Hepatic stellate cell (primary cell): ENCODE results near the gene EXOC4.

Experiments used
- DNase-seq: peaks from one replicate; pipeline ENCODE4 v3.0.0; 2011; ENCODE audit warnings: low spot score

EXOC4 gene

DNA sequence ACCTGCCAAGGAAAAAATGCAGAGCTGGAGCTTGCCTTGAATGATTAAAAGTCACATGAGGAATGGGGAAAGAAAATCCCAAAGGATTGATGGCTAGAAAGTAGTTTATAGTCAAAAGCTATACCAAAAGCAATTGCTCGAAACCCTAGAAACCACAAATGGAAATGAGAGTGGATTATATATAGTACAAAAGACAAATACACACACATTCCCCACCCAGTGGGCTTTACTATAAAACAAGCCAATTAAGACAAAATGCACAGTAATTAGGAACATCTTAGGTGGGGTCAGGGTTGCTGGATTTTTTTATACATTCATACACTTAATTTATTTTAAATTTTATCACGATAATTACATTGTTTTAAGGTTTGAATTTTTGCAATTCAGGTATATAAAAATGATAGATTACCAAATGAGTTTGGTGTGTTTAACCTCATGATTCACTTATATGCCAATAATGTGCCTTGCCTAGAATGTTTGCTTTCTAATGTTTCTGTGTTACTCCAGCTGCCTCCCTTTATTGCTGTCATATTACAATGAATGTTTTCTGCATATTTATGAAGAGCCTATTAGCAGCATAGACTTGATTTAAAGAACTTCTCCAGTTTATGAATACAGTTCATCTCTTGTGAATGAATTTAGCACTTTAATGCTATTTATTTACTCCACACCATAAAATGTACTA is 421.3 kb downstream of the EXOC4 start:
- no peak for DNase-seq

DNA sequence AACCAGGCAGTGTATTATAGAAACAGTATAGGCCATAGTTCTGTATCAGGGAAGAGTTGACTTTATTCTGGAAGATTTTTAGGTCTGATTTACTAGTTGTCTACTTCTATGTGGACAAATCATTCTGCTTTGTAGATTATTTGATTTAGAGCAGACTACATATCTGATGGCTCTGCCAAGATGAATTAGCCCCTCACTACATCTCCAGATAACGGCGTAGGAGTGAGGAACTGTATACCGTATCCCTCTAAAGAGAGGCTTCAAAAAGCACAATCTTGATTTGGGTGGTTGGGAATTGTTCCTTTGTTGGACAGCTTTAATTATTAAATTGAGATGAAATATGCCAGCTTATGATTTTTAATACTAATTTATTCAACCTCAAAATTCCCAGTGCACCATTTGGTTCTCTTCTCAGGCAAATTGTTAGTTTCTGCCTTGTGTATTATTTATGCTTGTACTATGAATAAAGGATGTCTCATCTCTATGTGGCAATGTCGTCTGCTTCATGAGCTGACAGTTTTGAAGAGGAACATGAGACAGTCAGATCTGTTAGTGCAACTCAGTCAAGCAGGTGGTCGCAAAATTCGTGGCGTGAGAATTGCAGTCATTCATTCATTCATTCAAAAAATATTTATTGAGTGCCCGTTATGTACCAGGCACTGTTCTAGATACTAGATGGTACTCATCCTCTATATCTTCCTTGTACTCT is 422.8 kb downstream of the EXOC4 start:
- no peak for DNase-seq

DNA sequence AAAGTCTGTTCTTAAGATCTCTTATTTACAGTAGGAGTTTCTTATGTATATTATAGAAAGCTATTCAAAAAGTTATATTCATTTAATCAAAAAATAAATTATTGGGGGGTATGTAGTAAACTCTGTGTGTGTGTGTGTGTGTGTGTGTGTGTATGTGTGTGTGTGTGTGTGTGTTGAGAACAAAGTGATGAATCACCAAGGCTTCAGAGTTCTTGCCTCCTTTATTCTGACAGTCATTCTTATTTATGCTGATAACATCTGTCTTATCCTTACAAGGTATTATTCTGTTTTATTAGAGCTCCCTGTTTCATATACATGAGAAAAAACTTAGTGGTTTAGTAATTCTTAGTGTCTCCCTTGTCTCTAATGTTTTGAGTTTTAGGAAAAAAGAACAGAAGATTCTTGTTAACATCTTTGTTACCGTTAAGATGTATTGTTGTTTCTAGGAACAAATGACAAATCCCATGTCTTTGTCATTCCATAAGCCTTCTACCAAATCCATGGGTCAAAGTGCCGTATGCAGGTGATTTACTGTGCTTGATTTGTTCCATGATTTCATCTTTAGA is 424.0 kb downstream of the EXOC4 start:
- DNase-seq = no peak

DNA sequence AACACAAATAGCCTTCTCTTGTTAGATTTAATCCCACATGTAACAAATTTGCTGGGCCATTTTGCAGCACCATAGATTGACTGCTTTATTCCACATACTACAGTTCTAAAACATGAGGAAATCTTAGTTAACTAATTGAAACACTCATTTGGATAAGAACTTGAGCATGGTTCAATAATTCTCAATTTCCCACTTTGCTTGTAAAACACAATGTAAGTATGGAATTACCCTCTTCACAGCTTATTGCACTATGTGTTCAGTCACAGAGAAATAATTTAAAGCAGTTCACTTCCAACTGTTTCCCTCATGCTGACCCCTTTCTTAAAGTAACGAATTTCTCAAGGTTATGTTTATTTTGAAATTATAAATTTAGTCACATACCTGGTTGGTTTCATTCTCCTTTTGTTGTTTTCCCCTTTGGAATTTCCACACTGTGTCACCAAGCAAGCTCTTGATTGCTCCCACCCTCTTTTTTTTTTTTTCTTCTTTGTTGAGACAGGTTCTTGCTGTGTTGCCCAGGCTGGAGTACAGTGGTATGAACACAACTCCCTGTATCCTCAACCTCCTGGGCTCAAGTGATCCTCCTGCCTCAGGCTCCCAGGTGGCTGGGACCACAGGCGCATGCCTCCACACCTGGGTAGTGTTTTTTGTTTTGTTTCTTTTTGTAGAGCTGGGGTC is 425.4 kb downstream of the EXOC4 start:
- no peak for DNase-seq

DNA sequence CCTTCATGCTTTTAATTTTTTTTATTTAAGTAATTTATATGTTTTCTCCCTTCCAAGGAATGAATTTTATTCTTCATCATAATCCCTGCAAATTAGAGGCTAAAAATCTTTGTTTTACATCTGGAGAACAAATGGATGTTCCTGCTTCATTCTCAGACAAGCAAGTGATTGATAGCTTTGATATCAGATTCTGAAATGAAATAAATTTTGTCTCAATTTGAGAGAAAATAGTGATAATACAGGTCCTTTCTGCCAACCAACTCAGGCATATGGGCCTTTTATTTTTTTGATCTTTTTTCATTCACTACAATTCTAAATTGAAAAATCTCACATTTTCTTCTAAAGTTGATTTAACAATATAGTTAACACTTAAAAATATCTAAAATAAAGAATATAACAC is 427.1 kb downstream of the EXOC4 start:
- no peak for DNase-seq

DNA sequence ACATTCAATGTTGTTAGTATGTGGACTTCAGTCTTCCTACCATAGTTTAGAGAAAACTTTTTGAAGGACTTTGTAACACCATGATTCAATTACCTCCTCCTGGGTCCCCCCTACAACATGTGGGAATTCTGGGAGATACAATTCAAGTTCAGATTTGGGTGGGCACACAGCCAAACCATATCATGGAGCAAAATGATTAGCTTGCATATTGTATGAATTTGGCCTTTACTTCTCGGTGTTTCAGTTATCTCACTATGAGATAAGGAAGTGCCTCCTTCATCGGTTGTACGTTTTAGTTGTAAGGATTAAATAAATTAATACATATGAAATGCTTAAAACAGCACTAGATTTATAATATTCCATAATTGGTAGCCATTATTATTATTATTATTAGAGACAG is 428.7 kb downstream of the EXOC4 start:
- no peak for DNase-seq

DNA sequence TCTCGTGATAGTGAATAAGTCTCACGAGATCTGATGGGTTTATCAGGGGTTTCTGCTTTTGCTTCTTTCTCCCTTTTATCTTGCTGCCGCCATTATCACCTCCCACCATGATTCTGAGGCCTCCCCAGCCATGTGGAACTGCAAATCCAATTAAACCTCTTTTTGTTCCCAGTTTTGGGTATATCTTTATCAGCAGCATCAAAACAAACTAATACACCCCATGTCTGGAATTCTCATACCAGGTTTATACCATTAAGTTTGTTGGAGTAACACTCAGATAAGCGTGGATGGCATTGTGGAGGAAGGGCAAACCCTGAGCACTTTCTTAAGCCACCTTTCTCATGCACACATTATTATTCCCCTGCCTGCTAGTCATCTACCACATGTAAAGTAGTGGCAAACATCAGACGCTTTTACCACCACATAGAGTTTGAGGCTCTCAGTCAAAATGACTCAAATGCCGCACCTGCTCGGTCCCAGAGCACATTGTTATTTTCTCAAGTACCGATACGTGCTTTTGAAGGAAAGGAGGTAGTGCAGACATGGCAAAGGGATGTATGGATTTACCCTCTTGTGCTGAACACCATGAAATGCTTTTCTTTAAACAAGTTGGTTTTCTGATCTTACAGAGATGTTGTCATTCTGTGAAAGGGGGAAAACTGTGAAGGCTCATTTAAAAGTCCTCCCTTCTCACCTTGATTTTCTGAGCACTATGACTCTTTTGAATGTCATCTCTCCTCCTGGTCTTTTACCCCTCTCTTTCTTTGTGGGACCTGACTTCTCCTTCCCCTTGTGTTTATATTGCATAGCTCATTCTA is 429.7 kb downstream of the EXOC4 start:
- no peak for DNase-seq

DNA sequence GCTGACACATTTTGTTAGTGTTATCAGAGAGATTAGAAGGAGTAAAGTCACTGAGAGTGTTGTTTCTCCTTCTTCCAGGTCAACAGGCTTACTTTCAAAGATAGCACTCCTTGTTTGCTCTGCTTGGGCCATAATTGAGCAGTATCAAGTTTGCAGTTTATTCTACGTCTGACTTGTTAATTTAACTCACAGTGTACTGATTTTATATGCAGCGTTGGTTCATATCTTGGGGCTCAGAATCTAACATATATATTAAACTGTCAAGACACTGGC is 430.2 kb downstream of the EXOC4 start:
- DNase-seq = no peak

DNA sequence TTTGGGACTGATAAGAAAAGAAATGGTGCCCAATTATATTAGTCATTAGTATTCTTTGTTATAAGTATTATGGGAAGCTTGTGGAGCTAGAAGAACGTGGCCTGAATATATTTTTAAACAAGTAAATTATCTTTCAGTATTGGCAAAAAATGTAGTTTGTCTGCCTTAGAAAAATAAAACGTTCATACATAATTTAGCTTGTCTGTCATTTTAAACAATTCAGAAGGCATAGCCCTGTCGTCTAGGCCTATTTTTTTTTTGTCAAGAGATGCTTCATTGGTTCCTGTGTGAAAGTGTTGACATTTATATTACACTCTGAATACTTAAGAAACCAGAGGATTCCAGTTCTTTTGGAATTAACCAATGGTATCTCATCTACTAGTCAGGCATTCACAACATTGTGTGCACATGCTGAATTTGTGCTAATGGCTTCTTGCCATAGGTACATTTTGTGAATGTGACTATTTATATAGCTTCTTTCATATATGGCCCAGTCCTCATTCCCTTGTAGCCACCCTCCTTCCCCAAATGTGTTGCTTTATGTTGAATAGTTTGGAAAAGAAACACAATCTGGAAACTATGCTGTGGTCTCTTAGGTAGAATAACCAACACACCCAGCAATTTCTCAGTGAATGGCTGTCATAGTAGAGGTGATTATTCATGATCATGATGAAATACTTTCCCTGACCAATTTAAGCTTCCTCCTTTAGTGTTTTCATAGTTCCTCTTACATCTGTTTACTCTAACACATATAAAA is 435.8 kb downstream of the EXOC4 start:
- DNase-seq = no peak

DNA sequence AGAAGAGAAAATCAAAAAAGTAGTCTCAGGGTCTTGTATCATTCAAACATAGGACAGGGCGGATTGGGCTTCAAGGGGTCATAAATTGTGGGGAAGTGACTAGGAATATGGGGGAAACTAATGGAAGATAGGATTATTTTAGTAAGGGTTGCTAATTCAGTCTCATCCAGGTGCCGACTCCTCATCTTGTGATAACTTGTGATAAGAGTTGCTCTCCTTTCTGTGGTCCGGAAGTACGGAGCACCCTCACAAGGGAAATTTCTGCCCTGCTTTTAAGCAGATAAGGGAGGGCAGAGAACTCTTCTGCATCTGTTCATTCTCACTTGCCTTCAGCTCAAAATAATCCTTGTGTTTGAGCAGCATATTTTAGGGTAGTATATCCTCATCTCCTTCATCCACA is 437.9 kb downstream of the EXOC4 start:
- no peak for DNase-seq

DNA sequence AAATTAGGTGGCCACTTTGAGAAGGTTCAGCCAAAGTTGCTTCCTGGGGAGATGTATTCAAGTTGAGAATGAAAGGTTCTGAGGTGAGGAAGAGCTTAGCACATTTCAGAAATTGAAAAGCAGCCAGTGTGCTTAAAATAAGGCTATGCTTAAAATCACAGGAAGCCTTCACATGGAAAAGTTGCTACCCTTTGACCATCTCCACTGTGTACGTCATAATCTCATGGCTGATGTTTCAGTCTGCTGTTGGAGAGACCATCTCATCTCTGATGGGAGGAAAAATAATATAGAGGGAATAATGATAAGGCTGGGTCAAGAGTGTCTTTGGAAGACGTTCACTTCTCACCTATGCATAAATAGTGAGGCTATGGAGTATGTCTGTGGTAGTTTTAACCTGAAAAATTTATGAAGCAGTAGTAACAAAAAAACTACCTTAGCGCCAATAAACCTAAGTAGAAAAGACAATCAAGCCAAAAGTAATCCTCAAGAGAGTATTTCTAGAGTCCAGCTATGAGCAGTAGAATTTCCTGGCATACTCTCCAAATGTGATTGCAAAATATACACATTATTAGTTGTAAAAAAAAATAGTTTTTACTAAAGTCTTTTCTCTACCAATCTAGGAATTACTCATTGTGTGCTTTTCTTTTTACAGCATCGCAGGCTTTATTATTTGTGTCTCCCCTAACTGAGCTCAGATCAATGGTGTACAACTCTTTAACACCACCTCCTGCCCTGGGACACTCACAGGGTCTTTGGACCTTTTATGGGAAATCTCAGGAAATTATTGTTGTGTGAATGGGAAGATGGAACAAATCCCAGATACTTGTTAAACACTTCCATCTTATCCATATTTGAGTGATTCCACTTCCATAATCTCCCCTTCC is 439.1 kb downstream of the EXOC4 start:
- no peak for DNase-seq

DNA sequence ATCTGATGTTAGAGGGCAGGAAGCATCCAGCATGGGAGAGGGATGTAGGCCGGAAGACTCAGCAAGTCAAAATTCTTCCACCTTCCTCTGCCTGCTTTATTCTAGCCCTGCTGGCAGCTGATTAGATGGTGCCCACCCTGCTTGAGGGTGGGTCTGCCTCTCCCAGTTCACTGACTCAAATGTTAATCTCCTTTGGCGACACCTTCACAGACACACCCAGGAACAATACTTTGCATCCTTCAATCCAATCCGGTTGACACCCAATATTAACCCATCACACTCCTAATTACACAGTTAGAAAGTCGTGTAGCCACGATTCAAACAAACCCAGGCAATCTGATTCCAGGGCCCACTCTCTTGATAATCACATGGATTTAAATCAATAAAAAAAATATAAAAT is 440.4 kb downstream of the EXOC4 start:
- DNase-seq = no peak

DNA sequence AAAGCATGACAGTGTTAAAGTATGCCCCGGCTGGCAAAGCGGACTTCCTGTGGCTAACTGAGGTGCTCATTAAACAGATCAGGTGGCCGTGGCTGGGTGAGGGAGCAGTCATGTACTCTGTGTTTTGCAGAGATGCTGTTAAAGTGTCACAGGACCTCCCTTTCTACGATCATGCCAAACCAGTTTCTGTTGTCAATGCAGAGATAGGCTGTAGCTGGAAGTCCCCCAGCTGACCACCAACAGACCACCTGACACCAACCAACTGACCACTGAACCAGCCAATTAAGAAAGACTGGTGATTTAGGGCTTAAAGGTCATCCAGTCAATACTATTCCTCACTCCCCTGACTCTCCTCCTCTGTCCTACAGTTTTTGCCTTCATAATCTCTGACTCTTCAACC is 443.2 kb downstream of the EXOC4 start:
- DNase-seq = no peak

DNA sequence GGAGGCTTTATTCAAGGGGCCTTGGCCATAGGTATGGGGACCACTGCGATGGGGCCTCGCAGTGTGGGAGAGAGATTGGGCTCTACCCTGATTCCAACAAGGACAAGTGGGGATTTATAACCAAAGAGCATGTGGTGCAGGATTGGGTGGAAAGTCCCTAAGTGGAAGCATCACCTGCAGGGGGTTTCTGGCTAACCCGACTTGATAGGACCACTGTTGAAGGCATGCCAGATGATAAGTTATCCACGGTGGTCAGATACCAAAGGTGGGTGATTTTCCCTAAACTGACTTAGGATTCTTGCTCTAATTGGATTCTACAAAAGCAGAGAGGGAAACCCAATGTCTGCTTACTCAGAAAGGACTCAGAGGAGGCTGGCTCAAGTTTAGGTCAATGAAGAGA is 444.7 kb downstream of the EXOC4 start:
- no peak for DNase-seq

DNA sequence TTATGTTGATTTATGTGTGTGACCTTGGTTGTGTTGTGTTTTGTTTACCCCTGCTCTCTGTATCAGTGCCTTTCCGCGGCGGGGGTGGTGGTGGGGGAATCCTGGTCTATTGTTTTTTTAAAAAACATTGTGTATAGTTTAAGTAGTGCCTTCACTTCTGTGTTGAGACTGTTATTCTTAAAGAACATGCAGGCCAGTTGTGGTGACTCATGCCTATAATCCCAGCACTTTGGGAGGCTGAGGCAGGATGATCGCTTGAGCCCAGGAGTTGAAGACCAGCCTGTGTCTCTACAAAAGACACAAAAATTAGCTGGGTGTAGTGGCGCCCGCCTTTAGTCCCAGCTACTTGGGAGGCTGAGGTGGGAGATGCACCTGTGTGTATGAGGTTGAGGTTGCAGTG is 445.2 kb downstream of the EXOC4 start:
- DNase-seq = no peak

DNA sequence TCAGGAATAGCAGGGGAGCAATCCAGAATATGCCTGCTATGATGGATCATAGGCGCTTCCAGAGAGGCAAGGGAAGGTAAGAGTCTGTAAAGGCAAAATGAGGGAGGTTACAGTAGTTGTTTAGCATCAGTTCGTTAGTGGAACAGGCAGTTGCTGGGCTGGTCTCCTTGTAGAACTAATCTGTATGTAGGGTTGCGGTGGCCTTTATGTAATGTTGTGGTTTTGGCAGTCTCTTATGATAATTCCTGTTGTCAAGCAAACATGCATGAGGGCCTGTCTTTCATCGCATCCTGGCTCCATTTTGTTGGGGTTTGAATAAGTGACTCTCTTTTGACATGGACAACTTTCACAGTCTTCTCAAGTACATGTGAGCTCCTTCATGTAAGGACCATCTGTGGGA is 446.5 kb downstream of the EXOC4 start:
- DNase-seq = no peak

DNA sequence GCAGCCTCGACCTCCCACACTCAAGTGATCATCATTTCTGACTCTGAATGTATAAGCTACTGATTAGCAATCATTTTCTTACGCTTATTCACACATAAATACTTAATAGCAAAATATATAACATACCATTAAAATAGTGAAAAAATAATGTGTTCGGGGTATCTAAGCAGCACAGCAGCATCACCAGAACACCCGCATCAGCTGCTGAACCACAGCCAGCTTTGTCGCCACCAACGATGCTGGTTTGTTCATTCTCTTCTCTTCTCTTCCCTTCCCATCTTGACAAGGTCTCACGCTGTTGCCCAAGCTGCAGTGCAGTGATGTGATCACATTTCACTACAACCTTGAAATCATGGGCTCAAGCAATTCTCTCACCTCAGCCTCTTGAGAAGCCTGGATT is 449.2 kb downstream of the EXOC4 start:
- DNase-seq = no peak

DNA sequence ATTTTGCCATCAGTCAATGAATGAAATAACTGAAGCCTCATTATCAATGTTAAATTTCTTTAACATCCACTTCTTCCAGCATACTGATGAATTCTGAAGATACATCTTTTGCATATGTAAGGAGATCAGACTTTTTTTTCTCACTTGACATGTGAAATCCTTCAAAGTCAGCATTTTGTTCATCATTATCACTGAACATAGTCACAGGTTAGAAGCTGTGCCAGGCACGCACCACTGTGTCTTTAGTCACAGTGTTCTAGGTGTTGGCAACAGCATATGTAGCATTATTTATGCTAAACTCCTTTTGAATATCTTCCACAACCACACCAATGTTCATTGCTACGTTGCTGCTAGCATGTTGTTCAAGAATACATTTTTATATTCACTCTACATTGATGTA is 450.1 kb downstream of the EXOC4 start:
- DNase-seq = no peak

DNA sequence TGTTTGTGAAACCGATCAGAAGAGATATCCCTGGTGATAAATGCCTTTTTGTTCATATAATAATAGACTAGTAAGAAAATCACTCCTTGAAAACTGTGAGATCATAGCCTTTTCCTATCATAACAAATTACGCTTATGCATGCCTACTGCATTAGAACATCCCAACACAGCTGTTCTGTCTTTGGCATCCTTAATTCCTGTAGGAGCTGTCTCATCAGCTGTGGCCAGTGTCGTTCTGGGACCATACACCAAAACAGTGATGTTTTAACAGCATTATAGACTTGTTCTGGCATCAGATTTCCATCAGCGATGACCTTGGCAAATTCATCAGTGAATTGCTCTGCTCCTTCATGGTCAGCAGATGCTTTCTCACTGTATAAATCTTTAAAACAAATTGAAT is 450.7 kb downstream of the EXOC4 start:
- DNase-seq = peak; percentile 72

DNA sequence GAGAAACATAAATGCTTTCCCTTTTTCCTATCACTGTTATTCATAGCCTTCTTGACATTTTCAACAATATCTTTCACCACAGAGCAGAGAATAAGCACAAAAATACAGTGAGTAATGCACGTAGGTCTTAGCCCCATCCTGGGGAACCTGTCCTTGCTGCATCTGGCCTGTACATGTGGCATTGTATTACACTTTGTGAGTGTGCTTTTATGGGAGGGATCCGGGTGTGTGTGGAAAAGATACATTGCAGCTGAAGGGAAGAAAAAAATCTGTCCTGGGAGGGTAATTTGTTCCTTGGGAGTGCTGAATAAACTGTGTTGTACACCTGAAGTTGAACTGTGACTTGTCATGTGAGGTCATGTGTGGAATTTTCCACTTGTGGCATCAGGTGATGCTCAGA is 451.6 kb downstream of the EXOC4 start:
- DNase-seq = no peak

DNA sequence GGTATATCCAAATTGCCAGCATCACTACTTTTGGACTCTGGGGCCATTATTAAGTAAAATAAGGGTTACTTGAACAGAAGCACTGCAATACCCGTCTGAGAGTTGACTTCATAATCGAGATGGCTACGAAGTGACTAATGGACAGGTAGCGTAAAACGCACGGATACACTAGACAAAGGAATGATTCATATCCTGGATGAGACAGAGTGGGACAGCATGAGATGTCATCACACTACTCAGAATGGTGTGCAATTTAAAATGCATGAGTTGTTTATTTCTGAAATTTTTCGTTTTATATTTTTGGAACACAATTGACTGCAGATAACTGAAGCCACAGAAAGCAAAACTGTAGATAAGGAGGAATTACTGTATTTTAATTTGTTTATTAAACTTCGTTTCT is 452.7 kb downstream of the EXOC4 start:
- DNase-seq = no peak
